CD4-positive, alpha-beta T cell (primary cell): ENCODE results near the gene SLC17A4. TPM values are rescaled to one million over a fixed set of nuclear protein-coding genes. Genes with fewer than 3 reads are reported as not detected.

Experiments
- ATAC-seq: fragments of 200-7000 bp; cut with Tn5 transposase; one replicate; pipeline ENCODE4 v1.10.0; 2022; ENCODE audit warnings: mild to moderate bottlenecking; ENCODE audit not compliant: poor library complexity
- CTCF ChIA-PET: fragments of 350-600 bp; sonication (Branson Sonifier 250); formaldehyde crosslinking; loops from one replicate; lab custom pipeline; 2021; ENCODE audit warnings: antibody characterized with exemption, inconsistent platforms; lab: Charles Lee
- POLR2A ChIA-PET: fragments of 350-600 bp; sonication (Branson Sonifier 250); formaldehyde crosslinking; loops from one replicate; lab custom pipeline; 2021; ENCODE audit warnings: antibody characterized with exemption, inconsistent platforms; lab: Charles Lee
- DNase-seq, 14 experiments: peaks; one replicate each; pipeline ENCODE4 v3.0.0-alpha.2; 2013 to 2020; ENCODE audit warnings: mixed read lengths in 2 of 14
- H3K27ac ChIP-seq, 2 donors: one replicate each; pipeline versions ENCODE4 v1.5.1 to v1.7.0; 2013; ENCODE audit warnings: low read length in 2 of 2, low read depth in 1 of 2, mild to moderate bottlenecking in 1 of 2
- H3K27me3 ChIP-seq, 2 experiments: 1 replicate in 1 of 2; 2 replicates in 1 of 2; pipeline versions ENCODE4 v1.6.1 to v1.7.0; 2013; ENCODE audit warnings: low read length in 2 of 2, control low read depth in 1 of 2, mild to moderate bottlenecking in 1 of 2, moderate library complexity in 1 of 2; ENCODE audit not compliant: insufficient read depth in 2 of 2, control insufficient read depth in 1 of 2
- H3K36me3 ChIP-seq: one replicate; pipeline ENCODE4 v1.6.1; 2013; ENCODE audit warnings: low read length, control low read depth; ENCODE audit not compliant: insufficient read depth
- H3K4me1 ChIP-seq: one replicate; pipeline ENCODE4 v1.6.1; 2013; ENCODE audit warnings: low read length, control low read depth; ENCODE audit not compliant: insufficient read depth
- H3K4me3 ChIP-seq: one replicate; pipeline ENCODE4 v1.5.1; 2013; ENCODE audit warnings: mild to moderate bottlenecking, low read length, moderate library complexity
- H3K9me3 ChIP-seq, 2 experiments: 1 replicate in 1 of 2; 2 replicates in 1 of 2; pipeline versions ENCODE4 v1.6.1 to v1.7.0; 2013; ENCODE audit warnings: low read length in 2 of 2, mild to moderate bottlenecking in 2 of 2, control low read depth in 1 of 2, moderate library complexity in 1 of 2; ENCODE audit not compliant: control insufficient read depth in 1 of 2, insufficient read depth in 1 of 2
- H3K27ac Mint-ChIP-seq: one replicate; pipeline ENCODE4 v1.8.0; 2020; ENCODE audit warnings: mixed read lengths
- H3K27me3 Mint-ChIP-seq: one replicate; pipeline ENCODE4 v1.8.0; 2021; ENCODE audit warnings: mixed read lengths
- H3K36me3 Mint-ChIP-seq: one replicate; pipeline ENCODE4 v1.8.0; 2021; ENCODE audit warnings: low read depth, mixed read lengths
- H3K4me1 Mint-ChIP-seq: one replicate; pipeline ENCODE4 v1.8.0; 2021; ENCODE audit warnings: low read depth, mixed read lengths
- H3K4me3 Mint-ChIP-seq: one replicate; pipeline ENCODE4 v1.8.0; 2020; ENCODE audit warnings: mild to moderate bottlenecking, mixed read lengths
- H3K9me3 Mint-ChIP-seq: one replicate; pipeline ENCODE4 v1.8.0; 2020; ENCODE audit warnings: mixed read lengths
- intact Hi-C, 2 experiments: fragments of 100-400 bp; cut with DNase I in 1 of 2; cut with micrococcal nuclease in 1 of 2; formaldehyde crosslinking; loops; one replicate each; pipeline versions ENCODE4 v1.15.1 to v1.9.0; 2023 to 2025; cut with DNase I, micrococcal nuclease
- total RNA-seq, 174 experiments: library from RNA in 2 of 174; stranded (reverse) in 2 of 174; gene quantifications; one replicate each; pipeline ENCODE4 v1.2.3 and lab custom pipeline; 2021 to 2026
- TF ChIP-seq, protein P1 (sequence below): fragments of 200-600 bp; IDR thresholded peaks from one replicate; pipeline ENCODE4 v1.8.0; 2022; ENCODE audit warnings: antibody characterized with exemption, mild to moderate bottlenecking

The SLC17A4 gene
- total RNA-seq, 2 experiments from 2014 or later: not detected

DNA sequence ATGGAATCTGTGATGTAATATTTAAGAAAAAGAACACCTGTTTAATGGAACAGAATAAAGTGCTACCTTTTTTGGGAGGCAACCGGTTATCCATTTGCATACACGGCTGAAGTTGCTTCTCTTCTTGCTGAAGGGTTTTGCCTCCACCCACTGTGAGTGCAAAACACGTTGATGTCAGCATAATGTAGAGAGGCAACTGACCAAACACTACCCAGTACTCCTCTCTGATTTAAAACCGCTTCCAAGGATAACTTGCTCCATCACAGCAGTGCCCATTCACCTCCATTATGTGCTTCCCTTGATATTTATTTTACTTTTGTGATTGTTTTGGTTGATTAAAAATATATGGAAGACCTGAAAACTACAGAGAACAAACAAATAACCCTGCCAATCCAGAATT lies 75.9 kb downstream of the SLC17A4 start:
- Mint-ChIP-seq H3K27me3 (peaks cover 29% of the 10 kb centered on the region), H3K9me3 (peaks cover 4% of the 10 kb centered on the region), H3K4me3 (no peak overlapping the region), H3K36me3 (no peaks in the 10 kb centered on the region), H3K4me1 (no peaks in the 10 kb centered on the region), H3K27ac (no peak overlapping the region)
- TF ChIP-seq, protein P1, sequence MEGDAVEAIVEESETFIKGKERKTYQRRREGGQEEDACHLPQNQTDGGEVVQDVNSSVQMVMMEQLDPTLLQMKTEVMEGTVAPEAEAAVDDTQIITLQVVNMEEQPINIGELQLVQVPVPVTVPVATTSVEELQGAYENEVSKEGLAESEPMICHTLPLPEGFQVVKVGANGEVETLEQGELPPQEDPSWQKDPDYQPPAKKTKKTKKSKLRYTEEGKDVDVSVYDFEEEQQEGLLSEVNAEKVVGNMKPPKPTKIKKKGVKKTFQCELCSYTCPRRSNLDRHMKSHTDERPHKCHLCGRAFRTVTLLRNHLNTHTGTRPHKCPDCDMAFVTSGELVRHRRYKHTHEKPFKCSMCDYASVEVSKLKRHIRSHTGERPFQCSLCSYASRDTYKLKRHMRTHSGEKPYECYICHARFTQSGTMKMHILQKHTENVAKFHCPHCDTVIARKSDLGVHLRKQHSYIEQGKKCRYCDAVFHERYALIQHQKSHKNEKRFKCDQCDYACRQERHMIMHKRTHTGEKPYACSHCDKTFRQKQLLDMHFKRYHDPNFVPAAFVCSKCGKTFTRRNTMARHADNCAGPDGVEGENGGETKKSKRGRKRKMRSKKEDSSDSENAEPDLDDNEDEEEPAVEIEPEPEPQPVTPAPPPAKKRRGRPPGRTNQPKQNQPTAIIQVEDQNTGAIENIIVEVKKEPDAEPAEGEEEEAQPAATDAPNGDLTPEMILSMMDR: no peak
- POLR2A ChIA-PET: no interaction called here
- no peak for DNase-seq
- peaks cover 0 to 22% of the 10 kb centered on the region in 2 experiments for H3K27me3 ChIP-seq
- intact Hi-C loops: no loop called here
- no peaks in the 10 kb centered on the region for H3K4me1 ChIP-seq
- no peaks in the 10 kb centered on the region for H3K36me3 ChIP-seq
- no peak overlapping the region for H3K4me3 ChIP-seq
- peaks cover 0 to 9% of the 10 kb centered on the region in 2 experiments for H3K9me3 ChIP-seq
- CTCF ChIA-PET: no interaction called here
- no peak for ATAC-seq
- no peak overlapping the region for H3K27ac ChIP-seq

Other genes with a start within 250 kb of the SLC17A4 start
- not detected for gene SCGN, start 102.5 kb upstream of the SLC17A4 start, total RNA-seq
- not detected for gene SLC17A1, start 77.3 kb downstream of the SLC17A4 start, total RNA-seq
- under 1 TPM; 0.30 to 0.50 TPM for gene SLC17A3, start 119.5 kb downstream of the SLC17A4 start, total RNA-seq
- not detected for gene SLC17A2, start 175.9 kb downstream of the SLC17A4 start, total RNA-seq
- gene TRIM38, start 208.1 kb downstream of the SLC17A4 start, total RNA-seq: 10 to 100 TPM; 17.0 to 17.5 TPM